HepG2 (cell line): ENCODE data around the gene ASXL1. TPM values are rescaled to one million over a fixed set of nuclear protein-coding genes. Genes with fewer than 3 reads are reported as not detected.
A peak's percentile ranks its signal among the peaks of the same experiment; 100 is the strongest.

ENCODE experiments used
- ARID4A ChIP-seq: sonication (generic); formaldehyde crosslinking; IDR thresholded peaks from 2 replicates; pipeline ENCODE4 v1.5.0; 2020; ENCODE audit warnings: mild to moderate bottlenecking, missing genetic modification reagents, borderline replicate concordance
- CSRNP1 ChIP-seq: sonication (generic); formaldehyde crosslinking; IDR thresholded peaks from 2 replicates; pipeline ENCODE4 v1.8.1; 2023; ENCODE audit warnings: mild to moderate bottlenecking, missing genetic modification reagents
- PBX2 ChIP-seq: IDR thresholded peaks from 2 replicates; pipeline ENCODE4 v1.6.1; 2016; ENCODE audit warnings: control low read depth
- RCOR2 ChIP-seq: IDR thresholded peaks from 2 replicates; pipeline ENCODE4 v1.6.1; 2016; ENCODE audit warnings: missing biosample characterization, missing genetic modification reagents
- SP1 ChIP-seq, 2 experiments: fragments of 450-650 bp in 1 of 2; sonication (generic) in 1 of 2; formaldehyde crosslinking in 1 of 2; IDR thresholded peaks; 2 replicates each; pipeline versions ENCODE4 v1.4.0 to v1.6.1; 2016 to 2020; ENCODE audit warnings: missing genetic modification reagents in 1 of 2
- ZBTB40 ChIP-seq, 2 experiments: fragments of 450-650 bp in 1 of 2; sonication (generic) in 1 of 2; formaldehyde crosslinking in 1 of 2; IDR thresholded peaks; 2 replicates each; pipeline versions ENCODE4 v1.6.1 to v1.8.0; 2016 to 2022; ENCODE audit warnings: antibody characterized with exemption in 1 of 2, mild to moderate bottlenecking in 1 of 2, missing genetic modification reagents in 1 of 2
- ZMAT3 ChIP-seq: sonication (generic); formaldehyde crosslinking; conservative IDR thresholded peaks from 2 replicates; pipeline ENCODE4 v1.7.0; 2021; ENCODE audit warnings: missing genetic modification reagents
- ZMYM3 ChIP-seq: sonication (generic); formaldehyde crosslinking; IDR thresholded peaks from 2 replicates; pipeline ENCODE4 v1.5.1; 2020; ENCODE audit warnings: mild to moderate bottlenecking, missing genetic modification reagents
- ZNF256 ChIP-seq: sonication (generic); formaldehyde crosslinking; conservative IDR thresholded peaks from 2 replicates; pipeline ENCODE4 v1.4.0; 2020; ENCODE audit warnings: missing genetic modification reagents
- ZNF629 ChIP-seq: sonication (generic); formaldehyde crosslinking; conservative IDR thresholded peaks from 2 replicates; pipeline ENCODE4 v1.5.0; 2020; ENCODE audit warnings: missing genetic modification reagents
- ZNF660 ChIP-seq: sonication (generic); formaldehyde crosslinking; IDR thresholded peaks from 2 replicates; pipeline ENCODE4 v1.5.1; 2020; ENCODE audit warnings: mild to moderate bottlenecking, low read depth, missing genetic modification reagents, borderline replicate concordance
- polyA plus RNA-seq, 8 experiments: library from polyadenylated mRNA; depleted of rRNA in 3 of 8; stranded (reverse) in 7 of 8; unstranded in 1 of 8; fragments of >200 nt; fragmentation: Illumina TruSeq in 4 of 8; extraction: Trizol in 4 of 8; gene quantifications; 2 replicates each; pipeline versions ENCODE4 v1.2.1 to v1.2.3, GENCODE V29; 2011 to 2016; ENCODE audit warnings: low read depth in 4 of 8, missing spikeins in 1 of 8, mixed read lengths in 1 of 8; ENCODE audit not compliant: insufficient read depth in 1 of 8
- total RNA-seq, 5 experiments: library from RNA; depleted of rRNA; stranded (reverse); fragments of >200 nt; fragmentation: Illumina TruSeq; extraction: Trizol; gene quantifications; 2 replicates each; pipeline ENCODE4 v1.2.3, GENCODE V29; 2016; ENCODE audit warnings: low read depth in 1 of 5

The ASXL1 gene
- total and polyA plus RNA-seq, 2 of the 13 experiments (the other 11 are each of a cell fraction or from before 2014, with no cell fraction given), result 62.1 to 74.8 TPM

GRCh38 chr20:32354592-32355416 lies 3.3 kb upstream of the ASXL1 start (continued):
- TF ChIP-seq ZBTB40 (IDR thresholded peaks at IDR 0.05) (no peak), ZBTB40 (CRISPR knock-in tag; IDR thresholded peaks at IDR 0.05) (no peak; the same call in 1 of the 2 replicates), ZMAT3 (0 out of 2 replicates have a peak, but pooled peaks have one; percentile 53), PBX2 (no peak), ZMYM3 (CRISPR knock-in tag) (peak; percentile 50), RCOR2 (peak; percentile 35; the same call in 1 of the 2 replicates), SP1 (IDR thresholded peaks at IDR 0.05) (no peak), SP1 (CRISPR knock-in tag; IDR thresholded peaks at IDR 0.05) (no peak; the same call in 1 of the 2 replicates), ZNF256 (no peak), ARID4A (CRISPR knock-in tag) (peak; percentile 49; the same call in 1 of the 2 replicates), ZNF629 (CRISPR knock-in tag) (no peak), CSRNP1 (CRISPR knock-in tag) (no peak), ZNF660 (no peak)
